Neural progenitor cell (in vitro differentiated cells): ENCODE data around the gene JAKMIP2.

Experiments used
- CTCF ChIP-seq: fragments of 200-600 bp; sonication (generic); IDR thresholded peaks from 2 replicates; pipeline ENCODE4 v1.5.1; 2017; ENCODE audit warnings: antibody characterized with exemption, mild to moderate bottlenecking
- EZH2 ChIP-seq: fragments of 200-600 bp; sonication (generic); IDR thresholded peaks from 2 replicates; pipeline ENCODE4 v1.6.1; 2017; ENCODE audit warnings: antibody characterized with exemption, mild to moderate bottlenecking, moderate library complexity
- EZH2phosphoT487 ChIP-seq: fragments of 200-600 bp; sonication (generic); IDR thresholded peaks from 2 replicates; pipeline ENCODE4 v1.6.1; 2017; ENCODE audit warnings: antibody characterized with exemption

GRCh38 chr5:147560718-147561331 lies 221.7 kb downstream of the JAKMIP2 start:
- no peak for TF ChIP-seq CTCF
- TF ChIP-seq EZH2 = no peak
- TF ChIP-seq EZH2phosphoT487 = no peak
